H1 (cell line): Measurements from ENCODE around the gene CIAO2A. TPM values are rescaled to one million over a fixed set of nuclear protein-coding genes. Genes with fewer than 3 reads are reported as not detected.

Experiments used
- ATF2 ChIP-seq: IDR thresholded peaks from 2 replicates; pipeline ENCODE4 v1.6.1; 2012; ENCODE audit warnings: low read length, inconsistent platforms
- CBX5 ChIP-seq: fragments of 300-800, 300-1000 bp; sonication (generic); IDR thresholded peaks from 2 replicates; pipeline ENCODE4 v1.7.1; 2016; ENCODE audit warnings: antibody characterized with exemption, low read length, low read depth
- EGR1 ChIP-seq: IDR thresholded peaks from 2 replicates; pipeline ENCODE4 v1.6.1; 2011; ENCODE audit warnings: low read depth, low read length, borderline replicate concordance
- EP300 ChIP-seq, 2 experiments: IDR thresholded peaks; 1 replicate in 1 of 2; 2 replicates in 1 of 2; pipeline ENCODE4 v1.6.1; 2011 to 2012; ENCODE audit warnings: low read depth in 2 of 2, low read length in 2 of 2, mild to moderate bottlenecking in 2 of 2, borderline replicate concordance in 1 of 2, inconsistent platforms in 1 of 2, moderate library complexity in 1 of 2
- EZH2 ChIP-seq: fragments of 200-600 bp; sonication (generic); IDR thresholded peaks from 2 replicates; pipeline ENCODE4 v1.7.1; 2012; ENCODE audit warnings: low read depth, mild to moderate bottlenecking, moderate library complexity, low read length, inconsistent platforms; ENCODE audit not compliant: severe bottlenecking
- FOSL1 ChIP-seq: IDR thresholded peaks from 2 replicates; pipeline ENCODE4 v1.6.1; 2011; ENCODE audit warnings: mild to moderate bottlenecking, low read depth, low read length, moderate library complexity; ENCODE audit not compliant: insufficient read depth
- RAD21 ChIP-seq, 2 experiments: IDR thresholded peaks in 1 of 2; conservative IDR thresholded peaks in 1 of 2; 2 replicates each; pipeline ENCODE4 v1.6.1; 2011; ENCODE audit warnings: low read depth in 2 of 2, low read length in 2 of 2, improper control_type of control experiment in 1 of 2, inconsistent platforms in 1 of 2, mild to moderate bottlenecking in 1 of 2, moderate library complexity in 1 of 2
- RFX5 ChIP-seq: IDR thresholded peaks from 2 replicates; pipeline ENCODE4 v1.6.1; 2011; ENCODE audit warnings: low read depth, low read length, improper control_type of control experiment, borderline replicate concordance
- RNF2 ChIP-seq: fragments of 200-900, 300-1000 bp; sonication (generic); IDR thresholded peaks from 2 replicates; pipeline ENCODE4 v1.7.1; 2016; ENCODE audit warnings: borderline replicate concordance, low read depth, mild to moderate bottlenecking, antibody characterized with exemption, low read length; ENCODE audit not compliant: poor library complexity, severe bottlenecking; ENCODE audit errors: missing control alignments
- polyA plus RNA-seq, 7 experiments: library from polyadenylated mRNA; depleted of rRNA in 3 of 7; stranded (reverse) in 5 of 7; unstranded in 2 of 7; fragments of >200 nt in 5 of 7; fragments of 200-250 nt in 2 of 7; gene quantifications; 1 replicate in 5 of 7; 2 replicates in 1 of 7; 4 replicates in 1 of 7; pipeline versions ENCODE4 v1.2.1 to v1.2.3, GENCODE V29; 2011 to 2013; ENCODE audit warnings: missing spikeins in 2 of 7, mixed read lengths in 2 of 7
- total RNA-seq: library from RNA; stranded (reverse); fragmentation: NEBNext Ultra II Directional; extraction: Animal tissue kit (Norgen Biotek cat#: 25700); gene quantifications from 2 replicates; pipeline ENCODE4 v1.2.1, GENCODE V29; 2021
- TF ChIP-seq, protein P1 (sequence below): IDR thresholded peaks from 2 replicates; pipeline ENCODE4 v1.6.1; 2011; ENCODE audit warnings: low read depth, mild to moderate bottlenecking, low read length; ENCODE audit not compliant: insufficient read depth
- TF ChIP-seq, protein P2 (sequence below): IDR thresholded peaks from 2 replicates; pipeline ENCODE4 v1.6.1; 2012; ENCODE audit warnings: inconsistent platforms
- TF ChIP-seq, protein P3 (sequence below), 3 experiments: IDR thresholded peaks; 1 replicate in 2 of 3; 2 replicates in 1 of 3; pipeline versions ENCODE4 v1.5.1 to v1.6.1; 2011; ENCODE audit warnings: low read length in 3 of 3, mild to moderate bottlenecking in 3 of 3, inconsistent platforms in 2 of 3, low read depth in 1 of 3, moderate library complexity in 1 of 3; ENCODE audit not compliant: insufficient read depth in 1 of 3; ENCODE audit errors: control extremely low read depth in 1 of 3

The CIAO2A gene
- total and polyA plus RNA-seq, 2 of the 8 experiments (the other 6 are each of a cell fraction or from before 2014, with no cell fraction given), result 76.4 to 86.5 TPM

GRCh38 chr15:64137226-64137833 lies 43.7 kb upstream of the CIAO2A start (continued):
- TF ChIP-seq, protein P1, sequence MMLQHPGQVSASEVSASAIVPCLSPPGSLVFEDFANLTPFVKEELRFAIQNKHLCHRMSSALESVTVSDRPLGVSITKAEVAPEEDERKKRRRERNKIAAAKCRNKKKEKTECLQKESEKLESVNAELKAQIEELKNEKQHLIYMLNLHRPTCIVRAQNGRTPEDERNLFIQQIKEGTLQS, result no peak
- TF ChIP-seq ATF2, result no peak
- TF ChIP-seq RNF2, result no peak
- TF ChIP-seq FOSL1, result no peak
- TF ChIP-seq, protein P2, sequence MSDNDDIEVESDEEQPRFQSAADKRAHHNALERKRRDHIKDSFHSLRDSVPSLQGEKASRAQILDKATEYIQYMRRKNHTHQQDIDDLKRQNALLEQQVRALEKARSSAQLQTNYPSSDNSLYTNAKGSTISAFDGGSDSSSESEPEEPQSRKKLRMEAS, result peak; percentile 64; the same call in 1 of the 2 replicates
- TF ChIP-seq EP300 (IDR thresholded peaks at IDR 0.05; ENCODE audit: borderline replicate concordance in 1 of 2, low read depth in 2 of 2, low read length in 2 of 2), result no peak
- TF ChIP-seq CBX5, result no peak
- peak in 1 of 2 experiments; percentile 36; a peak in 1 of 4 replicates for TF ChIP-seq RAD21 (IDR thresholded peaks at IDR 0.05 in 1 of 2, conservative IDR thresholded peaks at IDR 0.05 in 1 of 2; ENCODE audit: low read depth in 2 of 2, low read length in 2 of 2)
- no peak for TF ChIP-seq RFX5
- TF ChIP-seq EGR1, result no peak
- TF ChIP-seq, protein P3, sequence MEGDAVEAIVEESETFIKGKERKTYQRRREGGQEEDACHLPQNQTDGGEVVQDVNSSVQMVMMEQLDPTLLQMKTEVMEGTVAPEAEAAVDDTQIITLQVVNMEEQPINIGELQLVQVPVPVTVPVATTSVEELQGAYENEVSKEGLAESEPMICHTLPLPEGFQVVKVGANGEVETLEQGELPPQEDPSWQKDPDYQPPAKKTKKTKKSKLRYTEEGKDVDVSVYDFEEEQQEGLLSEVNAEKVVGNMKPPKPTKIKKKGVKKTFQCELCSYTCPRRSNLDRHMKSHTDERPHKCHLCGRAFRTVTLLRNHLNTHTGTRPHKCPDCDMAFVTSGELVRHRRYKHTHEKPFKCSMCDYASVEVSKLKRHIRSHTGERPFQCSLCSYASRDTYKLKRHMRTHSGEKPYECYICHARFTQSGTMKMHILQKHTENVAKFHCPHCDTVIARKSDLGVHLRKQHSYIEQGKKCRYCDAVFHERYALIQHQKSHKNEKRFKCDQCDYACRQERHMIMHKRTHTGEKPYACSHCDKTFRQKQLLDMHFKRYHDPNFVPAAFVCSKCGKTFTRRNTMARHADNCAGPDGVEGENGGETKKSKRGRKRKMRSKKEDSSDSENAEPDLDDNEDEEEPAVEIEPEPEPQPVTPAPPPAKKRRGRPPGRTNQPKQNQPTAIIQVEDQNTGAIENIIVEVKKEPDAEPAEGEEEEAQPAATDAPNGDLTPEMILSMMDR (IDR thresholded peaks at IDR 0.05; ENCODE audit: control extremely low read depth in 1 of 3, insufficient read depth in 1 of 3, low read depth in 1 of 3, low read length in 3 of 3), result peak; percentile 10 to 29 (median 14); a peak in 2 of 4 replicates
- TF ChIP-seq EZH2, result no peak
